Trophoblast cell (in vitro differentiated cells and primary cell): Measurements from ENCODE around the gene NHSL2.

Experiments
- DNase-seq, 2 donors: peaks; one replicate each; pipeline ENCODE4 v3.0.0-alpha.2; 2016
- H2AFZ ChIP-seq: 2 replicates; pipeline ENCODE4 v1.6.1; 2013; ENCODE audit warnings: low read length, moderate library complexity, mild to moderate bottlenecking; ENCODE audit not compliant: insufficient read depth, poor library complexity
- H2AK5ac ChIP-seq: 2 replicates; pipeline ENCODE4 v1.6.1; 2013; ENCODE audit warnings: mild to moderate bottlenecking, low read length
- H2BK120ac ChIP-seq: 2 replicates; pipeline ENCODE4 v1.6.1; 2013; ENCODE audit warnings: low read length, mild to moderate bottlenecking, moderate library complexity; ENCODE audit not compliant: insufficient read depth, poor library complexity
- H2BK12ac ChIP-seq: 2 replicates; pipeline ENCODE4 v1.6.1; 2013; ENCODE audit warnings: mild to moderate bottlenecking, low read length, moderate library complexity
- H2BK5ac ChIP-seq: 2 replicates; pipeline ENCODE4 v1.6.1; 2013; ENCODE audit warnings: low read length, low read depth, moderate library complexity, mild to moderate bottlenecking; ENCODE audit not compliant: poor library complexity
- H3K14ac ChIP-seq: 2 replicates; pipeline ENCODE4 v1.6.1; 2013; ENCODE audit warnings: mild to moderate bottlenecking, low read length
- H3K18ac ChIP-seq: 2 replicates; pipeline ENCODE4 v1.6.1; 2013; ENCODE audit warnings: mild to moderate bottlenecking, low read length
- H3K23ac ChIP-seq: 2 replicates; pipeline ENCODE4 v1.6.1; 2013; ENCODE audit warnings: low read length
- H3K27ac ChIP-seq: 2 replicates; pipeline ENCODE4 v1.5.1; 2013; ENCODE audit warnings: low read depth, mild to moderate bottlenecking, inconsistent platforms, low read length, moderate library complexity
- H3K27me3 ChIP-seq: 2 replicates; pipeline ENCODE4 v1.6.1; 2013; ENCODE audit warnings: inconsistent platforms, mild to moderate bottlenecking, low read length, moderate library complexity; ENCODE audit not compliant: insufficient read depth
- H3K36me3 ChIP-seq, 2 experiments: 1 replicate in 1 of 2; 2 replicates in 1 of 2; pipeline ENCODE4 v1.6.1; 2013; ENCODE audit warnings: low read length in 2 of 2, mild to moderate bottlenecking in 2 of 2, moderate library complexity in 1 of 2; ENCODE audit not compliant: insufficient read depth in 2 of 2, control insufficient read depth in 1 of 2
- H3K4ac ChIP-seq: 2 replicates; pipeline ENCODE4 v1.6.1; 2013; ENCODE audit warnings: low read depth, mild to moderate bottlenecking, low read length, moderate library complexity
- H3K4me1 ChIP-seq, 2 experiments: 1 replicate in 1 of 2; 2 replicates in 1 of 2; pipeline ENCODE4 v1.6.1; 2013; ENCODE audit warnings: low read length in 2 of 2, mild to moderate bottlenecking in 2 of 2, moderate library complexity in 1 of 2; ENCODE audit not compliant: insufficient read depth in 2 of 2, control insufficient read depth in 1 of 2
- H3K4me2 ChIP-seq: 2 replicates; pipeline ENCODE4 v1.6.1; 2013; ENCODE audit warnings: inconsistent platforms, mild to moderate bottlenecking, low read length, moderate library complexity
- H3K4me3 ChIP-seq: 2 replicates; pipeline ENCODE4 v1.5.1; 2013; ENCODE audit warnings: mild to moderate bottlenecking, low read depth, low read length, inconsistent platforms
- H3K79me1 ChIP-seq: one replicate; pipeline ENCODE4 v1.6.1; 2013; ENCODE audit warnings: low read length
- H3K79me2 ChIP-seq: 2 replicates; pipeline ENCODE4 v1.6.1; 2013; ENCODE audit warnings: low read length, mild to moderate bottlenecking; ENCODE audit not compliant: control insufficient read depth, insufficient read depth, poor library complexity
- H3K9ac ChIP-seq: 2 replicates; pipeline ENCODE4 v1.6.1; 2013; ENCODE audit warnings: mild to moderate bottlenecking, low read length
- H3K9me3 ChIP-seq: 2 replicates; pipeline ENCODE4 v1.6.1; 2013; ENCODE audit warnings: low read depth, mild to moderate bottlenecking, control low read depth, inconsistent platforms, low read length; ENCODE audit not compliant: insufficient read depth
- H4K12ac ChIP-seq: 2 replicates; pipeline ENCODE4 v1.6.1; 2013; ENCODE audit warnings: low read depth, mild to moderate bottlenecking, low read length, moderate library complexity
- H4K8ac ChIP-seq: 2 replicates; pipeline ENCODE4 v1.6.1; 2013; ENCODE audit warnings: low read depth, mild to moderate bottlenecking, low read length, moderate library complexity
- H4K91ac ChIP-seq: one replicate; pipeline ENCODE4 v1.6.1; 2013; ENCODE audit warnings: low read depth, mild to moderate bottlenecking, low read length, moderate library complexity
- WGBS: extraction: QIAGEN DNeasy Blood & Tissue Kit; methylation state at CpG from one replicate; pipeline ENCODE4 v1.1.7; 2013; ENCODE audit warnings: missing lambda C conversion rate; ENCODE audit not compliant: insufficient read length, insufficient coverage; ENCODE audit errors: extremely low coverage; 5-methylcytosine and 5-hydroxymethylcytosine counted together

NHSL2 gene

GRCh38 chrX:72020788-72021187 is 110.1 kb downstream of the NHSL2 start:
- Histone ChIP-seq H2BK12ac (no peak overlapping the region), H3K36me3 (peaks cover 0 to 1% of the 10 kb centered on the region in 2 experiments), H2AFZ (no peak overlapping the region), H3K9me3 (no peaks in the 10 kb centered on the region), H4K91ac (no peak overlapping the region), H4K12ac (no peak overlapping the region), H3K4me3 (no peak overlapping the region), H3K4me1 (peaks cover 11 to 14% of the 10 kb centered on the region in 2 experiments), H3K23ac (no peak overlapping the region), H3K79me1 (peaks cover 9% of the 10 kb centered on the region), H4K8ac (no peak overlapping the region), H3K18ac (no peak overlapping the region), H2AK5ac (no peak overlapping the region), H3K14ac (no peak overlapping the region), H3K4me2 (no peak overlapping the region), H3K27ac (no peak overlapping the region), H3K9ac (no peak overlapping the region), H3K4ac (no peak overlapping the region), H2BK120ac (no peak overlapping the region), H2BK5ac (no peak overlapping the region), H3K79me2 (peaks cover 2% of the 10 kb centered on the region), H3K27me3 (no peaks in the 10 kb centered on the region)
- no peak for DNase-seq
- no CpG with 5 or more reads among the region's 3 CpGs for WGBS

- Histone ChIP-seq H2AFZ (no peak overlapping the region), H3K23ac (no peak overlapping the region), H3K4me2 (no peak overlapping the region), H3K9me3 (no peaks in the 10 kb centered on the region), H3K27ac (no peak overlapping the region), H3K79me1 (peaks cover 12% of the 10 kb centered on the region), H3K4me3 (no peak overlapping the region), H4K8ac (no peak overlapping the region), H2AK5ac (no peak overlapping the region), H3K27me3 (no peaks in the 10 kb centered on the region), H4K12ac (no peak overlapping the region), H2BK12ac (no peak overlapping the region), H2BK5ac (no peak overlapping the region), H3K79me2 (peaks cover 2% of the 10 kb centered on the region), H3K14ac (no peak overlapping the region), H2BK120ac (no peak overlapping the region), H3K4me1 (peaks cover 15 to 22% of the 10 kb centered on the region in 2 experiments), H3K36me3 (peaks cover 0 to 1% of the 10 kb centered on the region in 2 experiments), H3K9ac (no peak overlapping the region), H3K4ac (no peak overlapping the region), H3K18ac (no peak overlapping the region), H4K91ac (no peak overlapping the region)
- no CpG with 5 or more reads among the region's 2 CpGs for WGBS
- peak in 1 of 2 donors; percentile 10 for DNase-seq
Observed at GRCh38 chrX:72021975-72022374, 111.3 kb downstream of the NHSL2 start.

- H3K9me3 ChIP-seq = no peaks in the 10 kb centered on the region
- H3K27ac ChIP-seq = no peak overlapping the region
- peaks cover 23 to 30% of the 10 kb centered on the region in 2 experiments for H3K4me1 ChIP-seq
- H4K91ac ChIP-seq = no peak overlapping the region
- H3K23ac ChIP-seq = no peak overlapping the region
- H3K79me1 ChIP-seq = peaks cover 16% of the 10 kb centered on the region
- no peak overlapping the region for H3K9ac ChIP-seq
- no peak overlapping the region for H2BK5ac ChIP-seq
- H4K8ac ChIP-seq = no peak overlapping the region
- no CpG with 5 or more reads among the region's 2 CpGs for WGBS
- H3K4me2 ChIP-seq = no peak overlapping the region
- H2BK12ac ChIP-seq = no peak overlapping the region
- H3K79me2 ChIP-seq = peaks cover 2% of the 10 kb centered on the region
- H2AFZ ChIP-seq = no peak overlapping the region
- no peaks in the 10 kb centered on the region for H3K27me3 ChIP-seq
- DNase-seq = no peak
- peaks cover 0 to 1% of the 10 kb centered on the region in 2 experiments for H3K36me3 ChIP-seq
- no peak overlapping the region for H3K4ac ChIP-seq
- H3K4me3 ChIP-seq = no peak overlapping the region
- no peak overlapping the region for H3K14ac ChIP-seq
- no peak overlapping the region for H3K18ac ChIP-seq
- no peak overlapping the region for H2BK120ac ChIP-seq
- H2AK5ac ChIP-seq = no peak overlapping the region
- H4K12ac ChIP-seq = no peak overlapping the region
Observed at GRCh38 chrX:72023071-72023470, 112.4 kb downstream of the NHSL2 start.

- H2AFZ ChIP-seq = no peak overlapping the region
- H3K27me3 ChIP-seq = no peaks in the 10 kb centered on the region
- no CpG with 5 or more reads among the region's 6 CpGs for WGBS
- no peak overlapping the region for H2BK120ac ChIP-seq
- peaks cover 0 to 1% of the 10 kb centered on the region in 2 experiments for H3K36me3 ChIP-seq
- no peak overlapping the region for H3K27ac ChIP-seq
- no peaks in the 10 kb centered on the region for H3K79me2 ChIP-seq
- H4K91ac ChIP-seq = no peak overlapping the region
- no peak for DNase-seq
- H2AK5ac ChIP-seq = no peak overlapping the region
- no peak overlapping the region for H3K18ac ChIP-seq
- no peak overlapping the region for H3K9ac ChIP-seq
- H4K8ac ChIP-seq = peak overlapping the region; percentile 20
- H3K4ac ChIP-seq = no peak overlapping the region
- no peak overlapping the region for H2BK5ac ChIP-seq
- H3K14ac ChIP-seq = no peak overlapping the region
- no peak overlapping the region for H4K12ac ChIP-seq
- peaks cover 23 to 35% of the 10 kb centered on the region in 2 experiments for H3K4me1 ChIP-seq
- H3K79me1 ChIP-seq = peaks cover 18% of the 10 kb centered on the region
- no peak overlapping the region for H2BK12ac ChIP-seq
- no peak overlapping the region for H3K4me3 ChIP-seq
- no peaks in the 10 kb centered on the region for H3K9me3 ChIP-seq
- H3K23ac ChIP-seq = no peak overlapping the region
- H3K4me2 ChIP-seq = no peak overlapping the region
Observed at GRCh38 chrX:72025236-72025770, 114.7 kb downstream of the NHSL2 start.
